Activated CD8-positive, alpha-beta memory T cell treated with anti-CD3 and anti-CD28 coated beads, Interleukin-2, amount 50 U/mL, for 1 hour (primary cell): Measurements from ENCODE around the gene TERT.
"Not testable (repeated sequence)": the region's sequence is repeated elsewhere in the genome, so short reads cannot be mapped to it uniquely, and the experiment has no call there.

ENCODE experiments used
- DNase-seq: peaks from one replicate; pipeline ENCODE4 v3.0.0-alpha.2; 2020; ENCODE audit errors: extremely low read depth

The TERT gene

DNA sequence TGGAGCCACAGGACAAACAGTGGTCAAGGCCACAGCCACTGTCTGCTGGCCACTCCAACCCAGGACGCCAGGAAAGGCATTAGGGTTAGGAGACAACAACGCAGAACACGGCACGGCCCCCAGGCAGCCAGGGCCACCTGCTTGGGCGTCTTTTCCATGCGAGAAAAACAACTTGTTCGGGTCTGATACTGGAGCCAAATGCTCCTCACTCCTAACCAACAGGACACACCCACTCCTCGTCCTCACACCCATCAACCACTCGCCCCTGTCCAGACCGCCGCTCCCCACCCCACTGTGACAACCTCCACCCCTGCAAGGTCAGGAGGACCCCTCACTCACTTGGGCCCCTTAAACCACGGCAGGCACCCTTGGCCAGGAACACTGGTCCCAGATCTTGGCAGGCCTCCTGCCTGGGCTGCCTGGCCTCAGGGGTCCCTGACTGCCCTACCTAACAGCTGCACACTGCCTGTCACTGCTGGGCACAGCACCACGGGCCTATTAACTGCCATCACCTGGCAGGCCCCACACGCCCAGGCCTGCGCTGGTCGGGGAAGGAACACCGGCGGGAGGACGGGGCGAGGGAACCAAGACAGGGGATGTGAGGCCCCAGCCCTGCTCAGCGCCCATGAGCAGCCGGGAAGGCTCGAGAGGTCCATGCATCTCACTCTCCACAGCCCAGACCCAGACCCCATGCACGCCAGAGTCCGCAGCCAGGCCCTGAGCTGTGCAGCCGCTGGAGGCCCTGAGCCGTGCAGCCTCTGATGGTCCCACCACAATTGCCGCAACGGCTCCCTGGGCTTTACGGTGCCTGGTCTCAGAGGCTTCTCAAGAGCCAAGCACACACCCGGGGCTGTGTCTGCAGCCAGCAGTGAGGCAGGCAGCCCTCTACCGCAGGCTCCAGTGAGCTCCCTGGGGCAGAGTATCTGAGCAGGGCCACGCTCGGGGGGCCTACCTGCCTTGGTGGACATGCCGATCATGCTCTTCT, 36.3 kb upstream of the TERT start:
- DNase-seq: no peak

DNA sequence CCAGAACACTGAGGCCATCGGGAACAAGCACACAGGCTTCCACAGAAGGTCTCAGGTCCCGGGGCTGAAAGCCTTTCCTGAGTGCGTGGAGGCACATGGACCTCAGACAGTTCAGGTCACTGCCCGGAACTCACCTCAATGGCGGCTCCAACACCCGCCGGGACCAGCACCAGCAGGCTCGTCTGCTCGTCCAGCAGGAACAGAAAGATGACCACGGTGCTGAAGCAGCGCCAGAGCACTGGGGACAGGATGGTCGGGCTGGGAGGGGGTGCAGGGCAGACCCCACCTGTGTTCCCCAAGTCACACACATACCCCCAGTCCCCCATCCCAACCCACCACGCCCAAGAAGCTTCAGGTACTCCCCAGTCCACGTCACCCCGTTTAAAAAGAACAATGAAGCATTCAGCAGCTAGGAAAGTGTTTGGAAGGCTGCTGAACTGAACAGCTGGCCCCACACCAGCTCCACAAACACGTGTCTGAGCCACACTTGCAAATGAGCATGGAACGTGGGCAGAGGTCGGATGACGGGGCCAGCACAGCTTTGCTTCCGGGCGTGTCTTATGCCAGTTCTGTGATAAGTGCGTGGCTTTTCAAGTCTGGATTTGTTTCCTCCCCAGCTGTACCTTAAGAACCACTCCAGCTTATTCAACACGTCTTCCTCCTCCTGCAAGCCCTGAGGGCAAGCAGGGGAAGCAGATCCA, 35.4 kb upstream of the TERT start:
- DNase-seq: no peak

DNA sequence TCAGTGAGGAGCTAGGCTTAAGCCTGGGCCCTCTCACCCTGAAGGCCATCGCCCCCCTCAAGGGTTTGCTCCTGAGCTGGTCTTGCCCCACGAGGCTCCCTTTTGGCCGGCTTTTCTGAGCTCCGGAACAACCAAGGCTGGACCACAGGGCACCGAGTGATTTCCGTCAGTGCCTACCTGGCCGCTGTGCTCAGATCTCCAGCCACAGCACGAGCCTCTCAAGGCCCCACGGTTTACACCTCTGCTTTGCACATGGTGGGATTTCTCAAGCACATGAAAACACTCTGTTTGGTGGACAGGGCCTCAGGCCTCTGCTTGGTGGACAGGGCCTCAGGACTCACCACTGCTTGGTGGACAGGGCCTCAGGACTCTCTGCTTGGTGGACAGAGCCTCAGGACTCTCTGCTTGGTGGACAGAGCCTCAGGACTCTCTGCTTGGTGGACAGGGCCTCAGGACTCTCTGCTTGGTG, 34.3 kb upstream of the TERT start:
- no peak for DNase-seq

DNA sequence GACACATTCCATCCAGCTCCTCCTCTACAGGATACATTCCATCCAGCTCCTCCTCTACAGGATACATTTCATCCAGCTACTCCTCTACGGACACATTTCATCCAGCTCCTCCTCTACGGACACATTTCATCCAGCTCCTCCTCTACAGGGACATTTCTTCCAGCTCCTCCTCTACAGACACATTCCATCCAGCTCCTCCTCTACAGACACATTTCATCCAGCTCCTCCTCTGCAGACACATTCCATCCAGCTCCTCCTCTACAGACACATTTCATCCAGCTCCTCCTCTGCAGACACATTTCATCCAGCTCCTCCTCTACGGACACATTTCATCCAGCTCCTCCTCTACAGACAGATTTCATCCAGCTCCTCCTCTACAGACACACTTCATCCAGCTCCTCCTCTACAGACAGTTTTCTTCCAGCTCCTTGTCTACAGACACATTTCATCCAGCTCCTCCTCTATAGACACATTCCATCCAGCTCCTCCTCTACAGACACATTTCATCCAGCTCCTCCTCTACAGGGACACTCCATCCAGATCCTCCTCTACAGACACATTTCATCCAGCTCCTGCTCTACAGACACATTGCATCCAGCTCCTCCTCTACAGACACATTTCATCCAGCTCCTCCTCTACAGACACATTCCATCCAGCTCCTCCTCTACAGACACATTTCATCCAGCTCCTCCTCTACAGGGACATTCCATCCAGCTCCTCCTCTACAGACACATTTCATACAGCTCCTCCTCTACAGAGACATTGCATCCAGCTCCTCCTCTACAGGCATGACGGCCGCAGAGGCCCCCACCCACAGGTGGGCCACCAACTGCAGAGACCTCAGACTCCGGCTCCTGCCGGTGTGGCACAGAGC, 33.6 kb upstream of the TERT start:
- not testable (repeated sequence) for DNase-seq

DNA sequence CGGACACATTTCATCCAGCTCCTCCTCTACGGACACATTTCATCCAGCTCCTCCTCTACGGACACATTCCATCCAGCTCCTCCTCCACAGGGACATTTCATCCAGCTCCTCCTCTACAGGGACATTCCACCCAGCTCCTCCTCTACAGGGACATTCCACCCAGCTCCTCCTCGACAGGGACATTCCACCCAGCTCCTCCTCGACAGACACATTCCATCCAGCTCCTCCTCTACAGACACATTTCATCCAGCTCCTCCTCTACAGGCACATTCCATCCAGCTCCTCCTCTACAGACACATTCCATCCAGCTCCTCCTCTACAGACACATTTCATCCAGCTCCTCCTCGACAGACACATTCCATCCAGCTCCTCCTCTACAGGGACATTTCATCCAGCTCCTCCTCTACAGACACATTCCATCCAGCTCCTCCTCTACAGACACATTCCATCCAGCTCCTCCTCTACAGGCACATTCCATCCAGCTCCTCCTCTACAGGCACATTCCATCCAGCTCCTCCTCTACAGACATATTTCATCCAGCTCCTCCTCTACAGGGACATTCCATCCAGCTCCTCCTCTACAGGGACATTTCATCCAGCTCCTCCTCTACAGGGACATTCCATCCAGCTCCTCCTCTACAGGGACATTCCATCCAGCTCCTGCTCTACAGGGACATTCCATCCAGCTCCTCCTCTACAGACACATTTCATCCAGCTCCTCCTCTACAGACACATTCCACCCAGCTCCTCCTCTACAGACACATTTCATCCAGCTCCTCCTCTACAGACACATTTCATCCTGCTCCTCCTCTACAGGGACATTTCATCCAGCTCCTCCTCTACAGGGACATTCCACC, 32.3 kb upstream of the TERT start:
- not testable (repeated sequence) for DNase-seq

DNA sequence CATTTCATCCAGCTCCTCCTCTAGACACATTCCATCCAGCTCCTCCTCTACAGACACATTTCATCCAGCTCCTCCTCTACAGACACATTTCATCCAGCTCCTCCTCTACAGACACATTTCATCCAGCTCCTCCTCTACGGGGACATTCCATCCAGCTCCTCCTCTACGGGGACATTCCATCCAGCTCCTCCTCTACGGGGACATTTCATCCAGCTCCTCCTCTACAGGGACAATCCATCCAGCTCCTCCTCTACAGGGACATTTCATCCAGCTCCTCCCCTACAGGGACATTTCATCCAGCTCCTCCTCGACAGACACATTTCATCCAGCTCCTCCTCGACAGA, 31.6 kb upstream of the TERT start:
- DNase-seq: not testable (repeated sequence)

DNA sequence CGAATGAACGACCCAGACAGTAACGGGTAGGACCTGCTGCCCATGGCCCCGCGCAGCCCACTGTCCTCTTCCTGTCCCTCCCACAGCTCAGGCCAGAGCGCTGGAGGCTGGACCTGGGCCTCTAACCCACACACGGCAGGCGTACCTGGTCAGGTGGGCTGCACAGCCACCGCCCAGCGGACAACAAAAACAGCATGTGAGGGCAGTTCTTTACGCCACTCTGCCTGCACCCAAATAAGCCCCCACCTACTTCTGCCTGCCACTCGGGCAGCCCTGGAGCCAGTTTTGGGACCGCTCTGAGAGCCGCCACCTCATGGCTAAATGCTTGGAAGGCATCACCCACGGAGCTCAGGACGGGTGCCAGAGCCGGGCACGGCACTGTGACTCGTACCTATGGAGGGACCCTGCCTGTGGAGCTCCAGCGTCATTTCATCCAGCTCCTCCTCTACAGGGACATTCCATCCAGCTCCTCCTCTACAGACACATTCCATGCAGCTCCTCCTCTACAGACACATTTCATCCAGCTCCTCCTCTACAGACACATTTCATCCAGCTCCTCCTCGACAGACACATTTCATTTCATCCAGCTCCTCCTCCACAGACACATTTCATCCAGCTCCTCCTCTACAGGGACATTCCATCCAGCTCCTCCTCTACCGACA, 31.1 kb upstream of the TERT start:
- no peak for DNase-seq

DNA sequence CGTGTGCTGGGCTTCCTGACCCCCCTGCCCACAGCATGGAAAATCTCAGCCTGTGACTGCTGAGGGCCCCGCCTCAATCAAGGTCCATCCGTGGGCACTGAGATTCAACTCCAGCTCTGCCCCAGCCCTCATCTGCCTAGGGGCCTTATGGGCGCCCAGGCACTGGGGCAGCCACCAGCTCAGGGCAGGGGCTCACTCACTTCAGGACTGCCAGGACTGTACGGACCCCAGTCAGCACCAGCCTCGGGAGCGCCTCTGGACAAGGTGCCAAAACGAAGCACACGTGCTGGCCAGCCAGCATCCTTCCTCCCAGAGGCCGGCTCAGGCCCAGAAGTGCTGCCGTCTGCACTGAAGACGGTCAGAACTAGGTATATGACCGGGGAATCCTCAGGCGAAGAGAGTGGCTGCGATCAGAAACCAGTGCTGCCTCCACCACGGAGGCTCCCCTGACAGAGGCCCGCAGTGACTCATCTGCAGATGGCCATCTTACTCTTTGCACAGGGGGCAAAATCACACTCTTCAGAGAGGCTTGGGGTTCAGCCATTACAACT, 30.4 kb upstream of the TERT start:
- DNase-seq: no peak

DNA sequence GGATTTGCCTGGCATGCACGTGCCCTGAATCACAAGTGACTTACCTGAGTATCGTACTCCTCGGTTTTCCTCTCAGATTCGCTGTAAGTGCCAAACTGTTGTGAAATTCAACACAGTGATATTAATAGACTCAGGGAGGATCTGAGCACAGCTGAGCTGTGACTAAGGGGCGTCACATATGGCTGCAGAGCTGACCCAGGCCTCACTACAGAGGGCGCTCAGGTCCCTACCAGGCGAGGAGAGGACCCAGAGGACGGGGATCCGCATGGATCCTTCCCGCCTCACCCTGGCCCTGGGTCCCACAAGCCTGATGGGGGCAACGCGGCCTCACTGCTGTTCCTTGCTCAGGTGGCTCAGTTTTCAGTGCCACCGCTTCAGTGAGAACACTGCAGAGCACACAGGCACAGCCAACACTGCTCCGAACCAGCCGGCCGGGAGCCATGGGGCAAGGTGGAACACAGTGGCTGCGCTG, 29.9 kb upstream of the TERT start:
- no peak for DNase-seq

DNA sequence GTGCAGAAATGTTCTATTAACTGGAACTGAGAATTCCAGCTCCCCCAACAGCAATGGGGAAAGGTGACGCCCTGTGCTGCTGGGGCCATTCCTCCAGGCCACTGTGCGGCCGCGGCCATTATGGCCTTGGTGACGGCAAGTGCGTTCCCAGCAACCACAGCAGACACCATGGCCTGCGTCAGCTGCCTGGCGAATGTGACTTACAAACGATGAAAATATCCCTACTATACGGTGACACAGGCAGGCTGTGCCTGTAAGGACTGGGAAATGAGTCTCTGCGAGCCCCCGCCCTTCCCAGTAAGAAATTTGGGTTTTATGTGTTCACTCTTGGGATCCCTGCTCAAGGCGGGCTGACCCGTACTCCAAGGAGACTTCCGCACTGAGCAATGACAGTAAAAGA, 29.4 kb upstream of the TERT start:
- DNase-seq: no peak

DNA sequence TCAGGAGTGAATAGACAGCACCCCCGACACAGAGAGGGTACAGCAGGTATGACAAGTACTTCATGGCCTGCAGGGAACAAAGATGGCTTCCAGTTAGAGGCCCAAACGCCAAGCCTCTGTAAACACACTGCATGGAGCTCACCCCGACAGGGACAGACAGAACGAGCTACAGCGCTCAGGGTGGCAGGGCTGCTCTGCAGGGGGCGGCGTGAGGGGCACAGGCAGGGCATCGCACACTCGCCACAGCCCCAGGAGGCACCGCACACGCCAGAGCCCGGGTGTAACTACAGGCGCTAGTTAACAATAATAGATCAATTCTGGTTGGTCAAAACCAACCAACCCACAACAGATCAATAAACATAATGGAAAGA, 28.9 kb upstream of the TERT start:
- DNase-seq: no peak

DNA sequence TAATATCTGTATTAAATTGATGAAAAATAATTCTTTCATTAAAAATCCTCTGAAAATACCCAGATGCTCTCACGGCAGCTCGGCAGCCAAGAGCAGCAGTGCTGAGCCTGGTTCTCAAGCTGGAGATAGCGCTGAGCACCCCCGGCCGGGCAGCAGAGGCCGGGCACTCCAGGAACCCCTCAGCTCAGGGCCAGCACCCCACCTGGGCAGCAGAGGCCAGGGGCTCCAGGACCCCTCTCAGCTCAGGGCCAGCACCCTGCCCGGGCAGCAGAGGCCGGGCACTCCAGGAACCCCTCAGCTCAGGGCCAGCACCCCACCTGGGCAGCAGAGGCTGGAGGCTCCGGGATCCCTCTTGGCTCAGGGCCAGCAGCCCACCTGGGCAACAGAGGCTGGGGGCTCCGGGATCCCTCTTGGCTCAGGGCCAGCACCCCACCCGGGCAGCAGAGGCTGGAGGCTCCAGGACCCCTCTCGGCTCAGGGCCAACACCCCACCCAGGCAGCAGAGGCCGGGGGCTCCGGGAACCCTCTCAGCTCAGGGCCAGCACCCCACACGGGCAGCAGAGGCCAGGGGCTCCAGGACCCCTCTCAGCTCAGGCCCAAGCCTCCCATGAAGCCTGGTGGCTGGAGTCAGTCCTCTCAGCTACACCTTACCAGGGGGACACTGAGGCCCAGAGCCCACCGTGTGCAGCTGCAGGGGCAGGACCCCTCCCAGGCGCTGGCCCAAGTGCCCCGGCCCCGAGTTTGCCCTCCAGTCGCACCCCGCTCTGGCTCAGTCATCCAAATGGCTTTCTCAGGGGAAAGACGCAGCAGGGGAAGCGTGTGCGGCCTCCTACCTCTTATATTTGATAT, 28.3 kb upstream of the TERT start:
- DNase-seq: no peak

DNA sequence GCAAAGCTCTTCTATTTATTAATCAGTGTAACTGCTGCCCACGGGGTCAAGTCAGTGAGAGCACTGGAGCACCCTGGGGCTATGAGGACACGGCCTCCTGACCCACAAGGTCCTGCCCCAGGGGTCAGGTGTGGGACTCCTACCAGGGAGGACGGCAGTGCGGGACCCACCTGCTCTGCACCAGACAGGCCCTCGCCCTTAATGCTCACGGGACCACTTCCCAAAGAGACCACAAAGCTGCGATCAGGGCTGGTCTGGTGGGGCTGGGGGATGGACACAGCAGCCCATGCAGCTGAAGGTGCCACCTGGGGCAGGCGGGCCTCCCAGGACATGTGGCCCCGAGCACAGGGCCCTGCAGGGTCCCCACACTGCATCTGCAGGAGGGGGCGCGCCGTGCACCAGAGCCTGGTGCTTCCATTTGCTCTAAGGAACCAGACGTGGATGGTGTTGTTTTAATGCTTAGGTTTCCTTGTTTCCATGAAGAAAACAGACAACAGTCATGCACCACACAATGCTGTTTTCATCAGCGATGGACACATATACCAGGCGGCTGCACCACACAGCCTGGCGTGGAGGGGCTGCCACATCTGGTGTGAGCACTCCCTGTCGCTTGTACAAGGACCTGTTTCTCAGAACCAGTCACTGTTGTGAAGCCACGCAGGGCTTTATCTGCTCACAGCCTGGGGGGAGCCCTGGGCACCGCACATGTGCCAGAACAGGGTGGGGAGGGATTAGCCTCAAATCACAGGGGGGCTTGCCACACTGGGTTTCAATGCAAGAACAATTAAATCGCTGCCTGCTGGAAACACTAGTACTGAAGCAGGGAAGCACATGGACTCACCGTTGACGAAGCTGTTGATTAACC, 27.4 kb upstream of the TERT start:
- DNase-seq: no peak

DNA sequence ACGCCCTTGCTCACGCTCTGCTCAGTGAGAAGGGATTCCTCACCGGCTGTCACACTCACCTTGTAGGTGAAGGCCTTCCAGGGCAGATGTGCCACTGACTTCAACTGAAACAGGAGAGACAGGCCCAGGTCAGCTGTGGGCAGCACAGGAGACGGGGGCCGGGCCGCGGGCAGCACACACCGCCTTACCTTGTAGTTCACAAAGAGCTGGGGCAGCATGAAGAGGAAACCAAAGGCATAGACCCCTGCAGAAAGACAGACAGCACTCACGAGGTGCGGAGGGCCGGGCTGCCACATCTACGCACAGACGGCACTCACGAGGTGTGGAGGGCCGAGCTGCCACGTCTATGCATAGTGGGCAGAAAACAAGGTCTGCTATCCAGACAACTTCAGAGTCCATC, 26.7 kb upstream of the TERT start:
- DNase-seq: no peak

DNA sequence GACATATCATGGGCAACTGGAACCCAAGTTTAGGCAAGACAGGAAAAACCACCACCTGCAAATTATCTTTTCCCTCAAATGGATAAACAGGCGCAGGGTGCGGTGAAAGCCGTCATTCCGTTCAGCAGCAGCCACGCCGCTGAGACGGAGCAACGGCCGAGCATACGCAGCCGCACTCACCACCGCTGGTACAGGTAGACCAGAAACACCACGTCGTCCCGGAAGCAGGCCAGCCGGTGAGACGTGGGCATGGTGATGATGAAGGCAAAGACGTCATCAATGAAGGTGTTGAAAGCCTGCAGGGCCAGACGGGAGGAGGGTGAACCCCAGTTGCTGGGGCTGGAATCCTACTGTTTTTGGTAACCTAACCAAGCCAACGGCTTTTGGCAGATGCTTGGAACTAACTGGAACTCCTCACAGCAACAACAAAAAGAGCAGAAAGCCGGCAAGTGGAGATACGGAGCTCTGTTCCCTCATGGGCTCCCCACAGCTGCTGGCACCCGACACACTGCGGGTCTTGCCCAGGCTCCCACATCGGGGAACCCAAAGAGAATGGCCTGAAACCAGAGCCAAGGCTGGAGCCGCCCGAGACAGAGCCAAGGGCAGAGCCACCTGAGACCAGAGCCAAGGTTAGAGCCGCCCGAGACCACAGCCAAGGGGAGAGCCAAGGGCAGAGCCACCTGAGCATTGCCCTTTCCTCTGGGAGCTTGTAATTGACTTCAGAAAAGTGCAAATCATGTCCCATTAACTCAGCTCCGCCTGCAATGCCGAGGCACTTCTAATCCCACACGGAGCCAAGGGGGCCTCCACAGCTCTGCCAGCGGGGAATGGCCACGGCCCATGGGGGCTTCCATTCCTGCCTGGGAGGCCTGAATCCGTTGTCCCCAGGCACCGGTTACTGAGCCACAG, 25.8 kb upstream of the TERT start:
- no peak for DNase-seq

DNA sequence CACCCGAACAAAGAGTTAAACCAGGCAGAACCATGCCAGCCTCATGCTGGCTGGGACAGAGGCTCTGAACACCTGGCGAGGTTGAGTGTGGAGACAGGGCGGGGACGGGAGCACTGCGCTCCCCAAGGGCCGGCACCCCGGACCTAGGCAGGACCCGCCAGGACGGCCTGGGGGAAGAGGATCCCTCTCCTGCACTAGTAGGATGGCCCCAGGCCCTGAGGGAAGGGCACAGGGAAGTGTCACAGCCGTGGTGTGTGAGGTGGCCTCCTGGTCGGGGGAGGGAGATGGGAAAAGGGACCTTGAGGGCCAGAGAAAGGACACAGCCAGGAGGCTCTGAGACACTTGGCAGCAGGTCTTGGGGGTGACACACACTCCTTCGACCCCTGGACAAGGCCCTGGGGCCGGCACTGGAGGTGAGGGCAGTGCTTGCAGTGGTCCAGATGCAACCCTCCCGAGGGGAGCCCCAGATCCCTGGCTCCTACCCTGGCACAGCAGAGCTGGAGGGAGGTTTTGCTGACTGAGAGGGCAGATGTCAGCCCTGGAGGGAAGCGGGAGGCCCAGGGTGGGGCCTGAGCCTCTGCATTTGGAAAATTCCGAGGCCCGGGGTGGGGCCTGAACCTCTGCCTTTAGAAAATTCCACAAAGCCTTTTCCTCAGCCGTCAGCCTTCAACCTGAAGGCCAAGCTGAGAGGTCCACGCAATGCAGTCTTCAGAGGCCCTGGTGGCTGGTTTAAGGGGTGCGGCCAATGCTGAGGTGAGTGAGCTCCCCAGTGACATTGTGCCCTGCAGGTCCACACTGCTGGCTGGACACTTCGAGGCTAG, 24.8 kb upstream of the TERT start:
- no peak for DNase-seq
